ENCODE results near the gene TRIM14. TPM values are rescaled to one million over a fixed set of nuclear protein-coding genes. Genes with fewer than 3 reads are reported as not detected.
A peak's percentile ranks its signal among the peaks of the same experiment; 100 is the strongest.
"Not testable (repeated sequence)": the region's sequence is repeated elsewhere in the genome, so short reads cannot be mapped to it uniquely, and the experiment has no call there.

The TRIM14 gene
- total RNA-seq, 2 donors from 2014 or later: 2.1 to 4.9 TPM

GRCh38 chr9:98091735-98092612, 27.0 kb downstream of the TRIM14 start:
- Histone ChIP-seq H3K4me3 (no peak overlapping the region), H3K9me3 (no peaks in the 10 kb centered on the region), H3K36me3 (replicated peaks in 1 of 2; ENCODE audit: insufficient read depth in 1 of 2, low read depth in 2 of 2) (no peaks in the 10 kb centered on the region), H3K27me3 (no peaks in the 10 kb centered on the region), H3K27ac (no peak overlapping the region), H3K4me1 (peaks cover 5% of the 10 kb centered on the region)
- intact Hi-C loops (cut with DNase I): no loop called here
- ATAC-seq (no peak), DNase-seq (no peak)
- TF ChIP-seq, protein P1, sequence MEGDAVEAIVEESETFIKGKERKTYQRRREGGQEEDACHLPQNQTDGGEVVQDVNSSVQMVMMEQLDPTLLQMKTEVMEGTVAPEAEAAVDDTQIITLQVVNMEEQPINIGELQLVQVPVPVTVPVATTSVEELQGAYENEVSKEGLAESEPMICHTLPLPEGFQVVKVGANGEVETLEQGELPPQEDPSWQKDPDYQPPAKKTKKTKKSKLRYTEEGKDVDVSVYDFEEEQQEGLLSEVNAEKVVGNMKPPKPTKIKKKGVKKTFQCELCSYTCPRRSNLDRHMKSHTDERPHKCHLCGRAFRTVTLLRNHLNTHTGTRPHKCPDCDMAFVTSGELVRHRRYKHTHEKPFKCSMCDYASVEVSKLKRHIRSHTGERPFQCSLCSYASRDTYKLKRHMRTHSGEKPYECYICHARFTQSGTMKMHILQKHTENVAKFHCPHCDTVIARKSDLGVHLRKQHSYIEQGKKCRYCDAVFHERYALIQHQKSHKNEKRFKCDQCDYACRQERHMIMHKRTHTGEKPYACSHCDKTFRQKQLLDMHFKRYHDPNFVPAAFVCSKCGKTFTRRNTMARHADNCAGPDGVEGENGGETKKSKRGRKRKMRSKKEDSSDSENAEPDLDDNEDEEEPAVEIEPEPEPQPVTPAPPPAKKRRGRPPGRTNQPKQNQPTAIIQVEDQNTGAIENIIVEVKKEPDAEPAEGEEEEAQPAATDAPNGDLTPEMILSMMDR (IDR thresholded peaks at IDR 0.05): no peak
- no peak for TF ChIP-seq POLR2A (IDR thresholded peaks at IDR 0.05)
- WGBS, 2 donors: 64 to 75% methylated on average over 17 of the region's 17 CpGs

DNA sequence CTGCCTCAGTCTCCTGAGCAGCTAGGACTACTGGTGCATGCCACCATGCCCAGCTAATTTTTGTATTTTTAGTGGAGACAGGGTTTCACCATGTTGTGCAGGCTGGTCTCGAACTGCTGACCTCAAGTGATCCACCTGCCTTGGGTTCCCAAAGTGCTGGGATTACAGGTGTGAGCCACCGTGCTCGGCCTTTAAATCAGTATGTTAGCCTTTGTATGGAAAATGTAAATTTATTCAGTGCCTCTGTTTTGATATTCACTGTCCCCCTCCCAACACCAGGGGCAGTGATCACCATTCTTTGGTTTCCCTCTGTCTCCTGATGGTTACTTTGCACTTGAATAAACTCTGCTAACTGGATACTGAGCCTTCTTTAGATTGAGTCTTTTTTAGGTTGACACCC, 28.3 kb downstream of the TRIM14 start:
- DNase-seq; intact Hi-C loops (cut with DNase I); H3K4me3 ChIP-seq; H3K9me3 ChIP-seq; H3K4me1 ChIP-seq; H3K36me3 ChIP-seq (replicated peaks in 1 of 2; ENCODE audit: insufficient read depth in 1 of 2, low read depth in 2 of 2); H3K27ac ChIP-seq; ATAC-seq; H3K27me3 ChIP-seq: not testable (repeated sequence)
- WGBS, 2 donors: 75 to 83% methylated on average over 3 of the region's 3 CpGs

DNA sequence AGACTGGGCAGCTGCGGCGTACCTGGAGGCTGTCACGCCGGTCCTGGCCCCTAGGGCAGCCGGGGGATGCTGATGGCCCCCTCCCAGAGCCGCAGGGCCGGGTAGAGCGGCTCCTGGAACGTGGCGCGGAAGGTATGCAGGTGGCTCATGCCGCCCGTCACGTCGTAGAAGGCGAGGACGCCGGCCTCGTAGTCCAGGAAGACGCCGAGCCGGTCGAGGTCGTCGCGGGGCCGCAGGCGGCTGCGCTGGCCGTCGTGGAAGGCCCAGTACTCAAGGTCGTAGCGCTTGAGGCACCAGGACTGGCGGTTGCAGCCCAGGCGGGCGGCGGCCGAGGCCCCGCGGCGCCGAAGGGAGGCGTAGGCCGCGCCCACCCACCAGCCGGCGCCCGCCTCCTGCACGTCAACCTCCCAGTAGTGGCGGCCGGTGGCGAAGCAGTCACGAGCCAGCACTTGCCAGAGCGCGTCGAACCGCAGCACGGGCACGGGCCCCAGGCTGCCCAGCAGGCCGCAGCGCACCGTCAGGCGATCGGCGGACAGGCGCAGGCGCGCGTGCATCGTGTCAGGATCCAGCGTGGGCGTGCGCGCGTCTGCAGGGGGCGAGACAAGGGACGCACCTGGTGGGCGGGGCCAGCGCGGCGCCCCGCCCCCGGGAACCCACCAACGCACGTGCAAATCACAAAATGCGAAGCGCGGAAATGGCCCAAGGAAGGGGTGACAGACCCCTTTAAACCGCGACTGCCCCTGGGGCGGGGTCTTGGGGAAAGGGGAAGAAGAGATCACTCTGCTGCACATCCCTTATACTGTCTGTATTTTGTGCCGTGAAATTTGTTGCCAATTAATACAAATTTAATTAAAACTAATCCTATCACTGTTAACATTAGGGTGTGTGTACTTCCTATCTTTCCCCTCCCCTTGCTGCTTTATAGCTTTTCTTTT, 31.3 kb downstream of the TRIM14 start:
- no peaks in the 10 kb centered on the region for H3K27me3 ChIP-seq
- 25 to 35% methylated on average over 23 to 64 of the region's 92 CpGs for WGBS, 2 donors
- no peaks in the 10 kb centered on the region for H3K9me3 ChIP-seq
- peak in 3 of 4 donors; percentile 14 to 33 (median 20) for DNase-seq
- H3K36me3 ChIP-seq (replicated peaks in 1 of 2; ENCODE audit: insufficient read depth in 1 of 2, low read depth in 2 of 2): peaks cover 0 to 3% of the 10 kb centered on the region in 2 donors
- intact Hi-C loops (cut with DNase I): no loop called here
- ATAC-seq: peak; percentile 67
- TF ChIP-seq, protein P1 (IDR thresholded peaks at IDR 0.05): no peak
- no peak for TF ChIP-seq POLR2A (IDR thresholded peaks at IDR 0.05)
- peaks cover 5% of the 10 kb centered on the region for H3K4me1 ChIP-seq
- H3K4me3 ChIP-seq: no peak overlapping the region
- no peak overlapping the region for H3K27ac ChIP-seq

- H3K4me3 ChIP-seq: no peak overlapping the region
- intact Hi-C loops (cut with DNase I): no loop called here
- H3K9me3 ChIP-seq: no peaks in the 10 kb centered on the region
- TF ChIP-seq, protein P1 (IDR thresholded peaks at IDR 0.05): no peak
- no peak for TF ChIP-seq POLR2A (IDR thresholded peaks at IDR 0.05)
- peaks cover 5% of the 10 kb centered on the region for H3K4me1 ChIP-seq
- H3K27me3 ChIP-seq: no peaks in the 10 kb centered on the region
- 92 to 97% methylated on average over 4 of the region's 4 CpGs for WGBS, 2 donors
- no peak overlapping the region for H3K27ac ChIP-seq
- no peak for DNase-seq
- no peak for ATAC-seq
- H3K36me3 ChIP-seq (replicated peaks in 1 of 2; ENCODE audit: insufficient read depth in 1 of 2, low read depth in 2 of 2): peaks cover 0 to 7% of the 10 kb centered on the region in 2 donors
Measured at GRCh38 chr9:98086461-98086860, 32.6 kb downstream of the TRIM14 start.

DNA sequence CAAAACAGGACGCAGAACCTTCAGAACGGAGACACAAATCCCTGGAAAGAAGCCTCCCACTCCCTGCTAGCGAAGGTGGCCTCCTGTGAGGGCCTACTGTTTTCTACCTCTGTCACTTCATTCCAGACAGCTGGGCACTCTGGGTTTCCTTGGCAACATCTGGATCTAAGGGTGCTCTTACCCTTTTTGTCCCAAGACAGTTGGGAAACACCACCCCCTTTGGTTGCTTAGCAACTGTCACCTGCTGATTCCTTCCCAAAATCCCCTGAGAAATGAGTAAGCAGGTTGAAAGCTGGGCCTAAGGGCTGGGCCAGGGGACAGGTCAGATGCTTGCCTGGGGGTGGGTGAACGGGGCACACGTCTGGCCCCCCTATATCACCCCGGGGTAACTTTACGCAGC, 33.1 kb downstream of the TRIM14 start:
- ATAC-seq (no peak), DNase-seq (no peak)
- intact Hi-C loops (cut with DNase I): no loop called here
- WGBS, 2 donors: 84 to 86% methylated on average over 7 of the region's 7 CpGs
- Histone ChIP-seq H3K27me3 (no peaks in the 10 kb centered on the region), H3K9me3 (no peaks in the 10 kb centered on the region), H3K36me3 (replicated peaks in 1 of 2; ENCODE audit: insufficient read depth in 1 of 2, low read depth in 2 of 2) (peaks cover 0 to 12% of the 10 kb centered on the region in 2 donors), H3K4me1 (peaks cover 5% of the 10 kb centered on the region), H3K4me3 (no peak overlapping the region), H3K27ac (no peak overlapping the region)
- TF ChIP-seq POLR2A (IDR thresholded peaks at IDR 0.05): no peak
- TF ChIP-seq, protein P1 (IDR thresholded peaks at IDR 0.05): no peak
